Neural cell (in vitro differentiated cells): ENCODE results near the gene KNSTRN. TPM values are rescaled to one million over a fixed set of nuclear protein-coding genes. Genes with fewer than 3 reads are reported as not detected.

Experiments
- H2AFZ ChIP-seq: fragments of 200-600, 300-800 bp; sonication (generic), shearing (Covaris generic); 2 replicates; pipeline ENCODE4 v1.6.0; 2014; ENCODE audit warnings: low read depth, mild to moderate bottlenecking, antibody characterized with exemption, low read length, moderate library complexity
- H3F3A ChIP-seq: fragments of 200-600 bp; shearing (Covaris generic); 2 replicates; pipeline ENCODE4 v1.6.1; 2016; ENCODE audit warnings: mild to moderate bottlenecking, moderate library complexity, mixed read lengths, antibody characterized with exemption, low read length; ENCODE audit not compliant: insufficient read depth, poor library complexity, severe bottlenecking
- H3K27ac ChIP-seq: fragments of 200-600, 300-800 bp; sonication (generic), shearing (Covaris generic); 2 replicates; pipeline ENCODE4 v1.5.1; 2014; ENCODE audit warnings: mild to moderate bottlenecking, low read length, moderate library complexity
- H3K27me3 ChIP-seq: fragments of 300-800, 200-600 bp; sonication (generic), shearing (Covaris generic); 2 replicates; pipeline ENCODE4 v1.6.0; 2014; ENCODE audit warnings: mild to moderate bottlenecking, low read depth, low read length, moderate library complexity; ENCODE audit not compliant: insufficient read depth
- H3K36me3 ChIP-seq: fragments of 300-800, 200-600 bp; sonication (generic), shearing (Covaris generic); 2 replicates; pipeline ENCODE4 v1.5.1; 2014; ENCODE audit warnings: mild to moderate bottlenecking, antibody characterized with exemption, low read length, moderate library complexity; ENCODE audit not compliant: insufficient read depth
- H3K4me2 ChIP-seq: fragments of 300-800, 200-600 bp; sonication (generic), shearing (Covaris generic); 2 replicates; pipeline ENCODE4 v1.6.0; 2014; ENCODE audit warnings: mild to moderate bottlenecking, low read length
- H3K4me3 ChIP-seq: fragments of 300-800, 200-600 bp; sonication (generic), shearing (Covaris generic); 2 replicates; pipeline ENCODE4 v1.5.1; 2014; ENCODE audit warnings: mild to moderate bottlenecking, low read length, moderate library complexity
- H3K79me2 ChIP-seq: fragments of 200-600 bp; shearing (Covaris generic); replicated peaks from 2 replicates; pipeline ENCODE4 v1.6.0; 2014; ENCODE audit warnings: mild to moderate bottlenecking, low read length, moderate library complexity; ENCODE audit not compliant: insufficient read depth
- H3K9ac ChIP-seq: fragments of 300-800, 200-600 bp; sonication (generic), shearing (Covaris generic); 2 replicates; pipeline ENCODE4 v1.6.1; 2016; ENCODE audit warnings: mild to moderate bottlenecking, low read length, mixed read lengths
- H3K9me2 ChIP-seq: fragments of 200-600 bp; shearing (Covaris generic); 2 replicates; pipeline ENCODE4 v1.6.1; 2016; ENCODE audit warnings: mild to moderate bottlenecking, low read length, mixed read lengths; ENCODE audit not compliant: insufficient read depth
- H3K9me3 ChIP-seq: fragments of 200-600, 300-800 bp; sonication (generic), shearing (Covaris generic); 2 replicates; pipeline ENCODE4 v1.6.1; 2016; ENCODE audit warnings: mild to moderate bottlenecking, mixed run types, low read length, moderate library complexity, mixed read lengths
- H4K20me1 ChIP-seq: fragments of 200-600 bp; shearing (Covaris generic); 2 replicates; pipeline ENCODE4 v1.6.1; 2016; ENCODE audit warnings: mild to moderate bottlenecking, mixed run types; ENCODE audit not compliant: insufficient read depth
- CTCF ChIP-seq: fragments of 450-650 bp; IDR thresholded peaks from 2 replicates; pipeline ENCODE4 v1.5.1; 2014; ENCODE audit warnings: antibody characterized with exemption, mild to moderate bottlenecking, moderate library complexity; ENCODE audit not compliant: poor library complexity, severe bottlenecking
- EP300 ChIP-seq: fragments of 450-650 bp; conservative IDR thresholded peaks from 2 replicates; pipeline ENCODE4 v1.6.1; 2014; ENCODE audit warnings: antibody characterized with exemption, mild to moderate bottlenecking, moderate library complexity; ENCODE audit not compliant: poor library complexity, severe bottlenecking
- EZH2 ChIP-seq: fragments of 200-600, 300-800 bp; shearing (Covaris generic), sonication (generic); IDR thresholded peaks from 2 replicates; pipeline ENCODE4 v1.6.1; 2014; ENCODE audit warnings: antibody characterized with exemption, low read length, borderline replicate concordance, mild to moderate bottlenecking; ENCODE audit not compliant: insufficient read depth, poor library complexity, severe bottlenecking
- MXI1 ChIP-seq: fragments of 450-650 bp; conservative IDR thresholded peaks from 2 replicates; pipeline ENCODE4 v1.6.1; 2014; ENCODE audit warnings: antibody characterized with exemption, mild to moderate bottlenecking; ENCODE audit not compliant: poor library complexity, severe bottlenecking
- POLR2AphosphoS5 ChIP-seq: IDR thresholded peaks from 2 replicates; pipeline ENCODE4 v1.6.1; 2012
- RAD21 ChIP-seq: fragments of 450-650 bp; conservative IDR thresholded peaks from 2 replicates; pipeline ENCODE4 v1.6.1; 2014; ENCODE audit warnings: antibody characterized with exemption, mild to moderate bottlenecking, moderate library complexity
- SMC3 ChIP-seq: fragments of 450-650 bp; conservative IDR thresholded peaks from 2 replicates; pipeline ENCODE4 v1.6.1; 2014; ENCODE audit warnings: antibody characterized with exemption, mild to moderate bottlenecking, moderate library complexity; ENCODE audit not compliant: poor library complexity
- TAF1 ChIP-seq: IDR thresholded peaks from 2 replicates; pipeline ENCODE4 v1.6.1; 2012; ENCODE audit warnings: low read depth
- polyA plus RNA-seq: library from polyadenylated mRNA; depleted of rRNA; stranded (reverse); fragments of >200 nt; gene quantifications from 2 replicates; pipeline ENCODE4 v1.2.3, GENCODE V29; 2014
- TF ChIP-seq, protein P1 (sequence below): IDR thresholded peaks from 2 replicates; pipeline ENCODE4 v1.6.1; 2012; ENCODE audit warnings: borderline replicate concordance

The KNSTRN gene
- polyA plus RNA-seq, 1 donor from 2014 or later: 38.3 TPM

DNA sequence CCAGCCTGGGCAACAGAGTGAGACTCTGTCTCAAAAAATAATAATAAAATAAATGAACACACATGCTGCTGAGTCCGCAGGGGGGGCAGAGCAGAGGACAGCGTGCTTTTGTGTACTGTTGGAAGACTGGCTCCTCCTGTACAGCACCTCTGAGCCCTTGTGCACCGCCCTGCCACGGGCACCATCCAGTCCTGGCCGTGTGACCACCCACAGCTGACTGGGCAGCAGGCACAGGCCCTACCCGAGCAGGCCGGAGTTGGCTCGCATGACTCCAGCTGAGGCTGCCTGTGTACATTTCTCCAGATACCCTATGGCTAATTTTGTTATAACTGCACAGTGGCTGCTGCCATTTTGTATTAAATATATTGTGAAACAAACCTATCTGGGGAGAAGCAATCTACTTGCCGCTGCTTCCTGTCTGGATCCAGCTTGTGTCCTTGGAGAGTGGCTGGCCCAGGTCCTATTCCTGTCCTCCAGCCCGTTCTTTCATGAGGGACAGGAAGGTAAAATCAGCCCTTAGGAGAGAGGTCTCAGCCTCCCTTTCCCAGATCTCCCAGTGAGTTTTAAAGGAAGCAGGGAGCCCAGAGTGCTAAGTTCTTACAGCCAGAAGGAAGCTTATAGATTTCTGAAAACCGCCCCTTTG lies 37.7 kb downstream of the KNSTRN start:
- Histone ChIP-seq H3K4me2 (no peak overlapping the region), H3K36me3 (no peaks in the 10 kb centered on the region), H3K4me3 (no peak overlapping the region), H3F3A (no peaks in the 10 kb centered on the region), H2AFZ (no peak overlapping the region), H3K9me3 (no peaks in the 10 kb centered on the region), H3K27ac (no peak overlapping the region), H4K20me1 (no peaks in the 10 kb centered on the region), H3K27me3 (no peaks in the 10 kb centered on the region), H3K9ac (no peak overlapping the region), H3K79me2 (no peaks in the 10 kb centered on the region), H3K9me2 (no peaks in the 10 kb centered on the region)
- TF ChIP-seq, protein P1, sequence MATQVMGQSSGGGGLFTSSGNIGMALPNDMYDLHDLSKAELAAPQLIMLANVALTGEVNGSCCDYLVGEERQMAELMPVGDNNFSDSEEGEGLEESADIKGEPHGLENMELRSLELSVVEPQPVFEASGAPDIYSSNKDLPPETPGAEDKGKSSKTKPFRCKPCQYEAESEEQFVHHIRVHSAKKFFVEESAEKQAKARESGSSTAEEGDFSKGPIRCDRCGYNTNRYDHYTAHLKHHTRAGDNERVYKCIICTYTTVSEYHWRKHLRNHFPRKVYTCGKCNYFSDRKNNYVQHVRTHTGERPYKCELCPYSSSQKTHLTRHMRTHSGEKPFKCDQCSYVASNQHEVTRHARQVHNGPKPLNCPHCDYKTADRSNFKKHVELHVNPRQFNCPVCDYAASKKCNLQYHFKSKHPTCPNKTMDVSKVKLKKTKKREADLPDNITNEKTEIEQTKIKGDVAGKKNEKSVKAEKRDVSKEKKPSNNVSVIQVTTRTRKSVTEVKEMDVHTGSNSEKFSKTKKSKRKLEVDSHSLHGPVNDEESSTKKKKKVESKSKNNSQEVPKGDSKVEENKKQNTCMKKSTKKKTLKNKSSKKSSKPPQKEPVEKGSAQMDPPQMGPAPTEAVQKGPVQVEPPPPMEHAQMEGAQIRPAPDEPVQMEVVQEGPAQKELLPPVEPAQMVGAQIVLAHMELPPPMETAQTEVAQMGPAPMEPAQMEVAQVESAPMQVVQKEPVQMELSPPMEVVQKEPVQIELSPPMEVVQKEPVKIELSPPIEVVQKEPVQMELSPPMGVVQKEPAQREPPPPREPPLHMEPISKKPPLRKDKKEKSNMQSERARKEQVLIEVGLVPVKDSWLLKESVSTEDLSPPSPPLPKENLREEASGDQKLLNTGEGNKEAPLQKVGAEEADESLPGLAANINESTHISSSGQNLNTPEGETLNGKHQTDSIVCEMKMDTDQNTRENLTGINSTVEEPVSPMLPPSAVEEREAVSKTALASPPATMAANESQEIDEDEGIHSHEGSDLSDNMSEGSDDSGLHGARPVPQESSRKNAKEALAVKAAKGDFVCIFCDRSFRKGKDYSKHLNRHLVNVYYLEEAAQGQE: no peak
- TF ChIP-seq CTCF: no peak
- TF ChIP-seq EP300: no peak
- no peak for TF ChIP-seq TAF1
- TF ChIP-seq SMC3: no peak
- TF ChIP-seq POLR2AphosphoS5: no peak
- TF ChIP-seq RAD21: no peak
- no peak for TF ChIP-seq MXI1
- no peak for TF ChIP-seq EZH2

GRCh38 chr15:40420793-40421192 lies 38.3 kb downstream of the KNSTRN start:
- Histone ChIP-seq H3K9me3 (no peaks in the 10 kb centered on the region), H3K9ac (no peak overlapping the region), H3K4me3 (no peak overlapping the region), H3F3A (no peaks in the 10 kb centered on the region), H3K79me2 (no peaks in the 10 kb centered on the region), H4K20me1 (no peaks in the 10 kb centered on the region), H2AFZ (no peak overlapping the region), H3K4me2 (no peak overlapping the region), H3K27me3 (no peaks in the 10 kb centered on the region), H3K27ac (no peak overlapping the region), H3K9me2 (no peaks in the 10 kb centered on the region), H3K36me3 (no peaks in the 10 kb centered on the region)
- TF ChIP-seq RAD21: no peak
- TF ChIP-seq POLR2AphosphoS5: no peak
